Neutrophil (primary cell): ENCODE measurements around the gene MEDAG.
"Not testable (repeated sequence)": the region's sequence is repeated elsewhere in the genome, so short reads cannot be mapped to it uniquely, and the experiment has no call there.

Experiments used
- H3K27ac ChIP-seq: fragments of 200-600 bp; sonication (generic); 2 replicates; pipeline ENCODE4 v1.5.1; 2016; ENCODE audit warnings: mild to moderate bottlenecking, moderate library complexity
- H3K27me3 ChIP-seq: fragments of 200-600 bp; sonication (generic); 2 replicates; pipeline ENCODE4 v1.6.0; 2016; ENCODE audit warnings: mild to moderate bottlenecking
- H3K36me3 ChIP-seq: fragments of 200-600 bp; sonication (generic); 2 replicates; pipeline ENCODE4 v1.5.1; 2017
- H3K4me1 ChIP-seq, 2 experiments: fragments of 200-600 bp in 1 of 2; sonication (generic) in 1 of 2; 1 replicate in 1 of 2; 2 replicates in 1 of 2; pipeline versions ENCODE4 v1.5.1 to v1.6.1; 2013 to 2016; ENCODE audit warnings: low read depth in 1 of 2, low read length in 1 of 2, mild to moderate bottlenecking in 1 of 2, moderate library complexity in 1 of 2; ENCODE audit not compliant: control insufficient read depth in 1 of 2, insufficient read depth in 1 of 2
- H3K4me3 ChIP-seq, 2 experiments: fragments of 200-600 bp in 1 of 2; sonication (generic) in 1 of 2; 1 replicate in 1 of 2; 2 replicates in 1 of 2; pipeline ENCODE4 v1.5.1; 2013 to 2016; ENCODE audit warnings: low read depth in 1 of 2, low read length in 1 of 2, mild to moderate bottlenecking in 1 of 2, moderate library complexity in 1 of 2
- H3K9me3 ChIP-seq: fragments of 200-600 bp; sonication (generic); 2 replicates; pipeline ENCODE4 v1.5.1; 2016
- TF ChIP-seq, protein P1 (sequence below): fragments of 200-600 bp; sonication (generic); IDR thresholded peaks from 2 replicates; pipeline ENCODE4 v1.5.1; 2016; ENCODE audit warnings: antibody characterized with exemption

Gene MEDAG

DNA sequence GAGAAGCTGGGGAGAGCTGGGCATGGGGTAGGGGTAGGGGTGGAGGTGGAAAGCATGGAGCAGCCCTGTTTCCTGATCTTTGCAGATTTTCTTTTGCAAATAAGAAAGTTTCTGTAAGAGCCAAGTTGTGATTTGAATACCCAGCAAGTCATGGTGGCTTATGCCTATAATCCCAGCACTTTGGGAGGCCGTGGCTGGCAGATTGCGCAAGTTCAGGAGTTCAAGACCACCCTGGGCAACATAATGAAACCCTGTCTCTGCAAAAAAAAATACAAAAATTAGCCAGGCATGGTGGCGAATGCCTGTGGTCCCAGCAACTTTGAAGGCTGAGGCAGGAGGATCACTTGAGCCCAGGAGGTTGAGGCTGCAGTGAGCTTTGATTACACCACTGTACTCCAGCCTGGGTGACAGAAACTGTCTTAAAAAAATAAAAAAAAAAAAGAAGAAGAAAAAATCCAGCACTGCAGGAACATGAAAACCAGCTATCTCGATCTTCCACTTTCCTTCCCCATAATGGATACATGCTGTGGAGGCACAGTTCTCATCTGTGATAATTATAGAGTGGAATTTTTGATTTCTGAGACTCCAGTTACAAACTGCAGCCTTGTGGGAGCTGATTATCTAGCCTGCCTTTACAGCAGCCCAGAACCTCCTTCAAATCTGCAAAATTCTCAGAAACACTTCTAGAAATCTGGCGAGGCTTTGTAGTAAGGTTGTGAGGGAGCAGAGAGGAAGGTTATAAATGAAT, 14.3 kb downstream of the MEDAG start:
- Histone ChIP-seq H3K4me3 (no peak overlapping the region), H3K27me3 (peaks cover 38% of the 10 kb centered on the region), H3K9me3 (no peaks in the 10 kb centered on the region), H3K27ac (no peak overlapping the region), H3K36me3 (no peaks in the 10 kb centered on the region), H3K4me1 (no peaks in the 10 kb centered on the region)
- TF ChIP-seq, protein P1, sequence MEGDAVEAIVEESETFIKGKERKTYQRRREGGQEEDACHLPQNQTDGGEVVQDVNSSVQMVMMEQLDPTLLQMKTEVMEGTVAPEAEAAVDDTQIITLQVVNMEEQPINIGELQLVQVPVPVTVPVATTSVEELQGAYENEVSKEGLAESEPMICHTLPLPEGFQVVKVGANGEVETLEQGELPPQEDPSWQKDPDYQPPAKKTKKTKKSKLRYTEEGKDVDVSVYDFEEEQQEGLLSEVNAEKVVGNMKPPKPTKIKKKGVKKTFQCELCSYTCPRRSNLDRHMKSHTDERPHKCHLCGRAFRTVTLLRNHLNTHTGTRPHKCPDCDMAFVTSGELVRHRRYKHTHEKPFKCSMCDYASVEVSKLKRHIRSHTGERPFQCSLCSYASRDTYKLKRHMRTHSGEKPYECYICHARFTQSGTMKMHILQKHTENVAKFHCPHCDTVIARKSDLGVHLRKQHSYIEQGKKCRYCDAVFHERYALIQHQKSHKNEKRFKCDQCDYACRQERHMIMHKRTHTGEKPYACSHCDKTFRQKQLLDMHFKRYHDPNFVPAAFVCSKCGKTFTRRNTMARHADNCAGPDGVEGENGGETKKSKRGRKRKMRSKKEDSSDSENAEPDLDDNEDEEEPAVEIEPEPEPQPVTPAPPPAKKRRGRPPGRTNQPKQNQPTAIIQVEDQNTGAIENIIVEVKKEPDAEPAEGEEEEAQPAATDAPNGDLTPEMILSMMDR: no peak

DNA sequence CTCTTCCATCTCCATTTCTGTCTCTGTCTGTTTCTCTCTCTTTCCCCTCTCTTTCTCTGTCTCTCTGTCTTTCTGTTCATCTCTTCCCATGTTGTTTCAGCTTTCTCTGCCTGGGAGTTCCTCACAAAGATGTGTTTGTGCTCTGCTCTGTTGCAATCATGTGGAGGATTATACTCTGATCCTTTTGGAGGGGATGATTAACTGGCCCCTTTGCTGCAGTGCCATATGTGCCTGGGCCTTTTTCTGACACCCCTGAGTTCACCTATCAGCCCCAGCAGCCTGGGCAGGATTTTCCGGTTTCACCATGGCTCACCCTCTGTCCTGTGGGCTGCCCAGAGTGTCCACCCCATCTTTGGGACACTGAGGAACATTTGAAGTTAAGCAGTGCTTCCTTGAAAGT, 17.3 kb downstream of the MEDAG start:
- Histone ChIP-seq H3K4me1 (no peaks in the 10 kb centered on the region), H3K27me3 (peaks cover 28% of the 10 kb centered on the region), H3K36me3 (no peaks in the 10 kb centered on the region), H3K9me3 (no peaks in the 10 kb centered on the region), H3K27ac (no peak overlapping the region), H3K4me3 (no peak overlapping the region)
- TF ChIP-seq, protein P1: no peak

DNA sequence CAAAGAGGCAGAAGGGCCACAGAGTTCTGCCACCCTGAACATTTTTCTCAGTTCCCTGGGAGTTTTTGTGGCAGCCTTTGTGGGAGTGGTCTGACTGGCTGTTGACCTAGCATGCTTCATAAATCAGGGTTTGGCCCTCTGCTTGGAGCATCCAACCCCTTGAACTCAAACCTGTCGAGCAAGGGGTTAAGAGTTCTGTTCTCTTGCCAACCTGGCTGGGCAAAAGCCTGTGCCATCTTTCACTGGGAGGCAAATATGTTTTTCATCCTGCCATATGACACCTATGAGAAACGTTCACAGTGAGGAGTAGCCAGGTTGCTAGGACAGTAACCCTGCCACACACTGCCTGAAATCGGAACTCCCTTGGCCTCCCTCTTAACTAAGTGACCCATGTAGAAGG, 18.6 kb downstream of the MEDAG start:
- H3K27me3 ChIP-seq: peaks cover 22% of the 10 kb centered on the region
- no peaks in the 10 kb centered on the region for H3K9me3 ChIP-seq
- H3K4me3 ChIP-seq: no peak overlapping the region
- TF ChIP-seq, protein P1: no peak
- H3K36me3 ChIP-seq: no peaks in the 10 kb centered on the region
- no peak overlapping the region for H3K27ac ChIP-seq
- H3K4me1 ChIP-seq: no peaks in the 10 kb centered on the region

DNA sequence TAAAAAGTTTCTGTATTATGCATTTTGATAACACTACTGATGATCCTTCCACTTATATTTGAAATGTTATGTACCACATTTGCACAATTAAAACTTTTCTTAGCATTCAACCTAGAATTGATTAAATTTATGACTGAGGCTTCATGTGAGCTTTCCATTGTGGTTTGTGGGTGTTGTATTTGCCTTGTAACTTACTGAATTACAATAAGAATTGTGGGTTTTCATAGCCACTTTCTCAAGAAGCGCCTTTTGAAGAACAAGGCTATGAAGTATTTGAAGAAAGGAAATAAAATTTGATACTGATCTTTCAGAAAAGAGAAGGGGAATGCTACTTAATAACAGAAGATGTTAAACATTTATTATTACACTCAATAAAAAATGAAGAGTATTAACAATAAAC, 19.4 kb downstream of the MEDAG start:
- H3K27me3 ChIP-seq: peaks cover 22% of the 10 kb centered on the region
- H3K27ac ChIP-seq: no peak overlapping the region
- TF ChIP-seq, protein P1: no peak
- H3K4me3 ChIP-seq: no peak overlapping the region
- no peaks in the 10 kb centered on the region for H3K4me1 ChIP-seq
- no peaks in the 10 kb centered on the region for H3K9me3 ChIP-seq
- H3K36me3 ChIP-seq: no peaks in the 10 kb centered on the region

DNA sequence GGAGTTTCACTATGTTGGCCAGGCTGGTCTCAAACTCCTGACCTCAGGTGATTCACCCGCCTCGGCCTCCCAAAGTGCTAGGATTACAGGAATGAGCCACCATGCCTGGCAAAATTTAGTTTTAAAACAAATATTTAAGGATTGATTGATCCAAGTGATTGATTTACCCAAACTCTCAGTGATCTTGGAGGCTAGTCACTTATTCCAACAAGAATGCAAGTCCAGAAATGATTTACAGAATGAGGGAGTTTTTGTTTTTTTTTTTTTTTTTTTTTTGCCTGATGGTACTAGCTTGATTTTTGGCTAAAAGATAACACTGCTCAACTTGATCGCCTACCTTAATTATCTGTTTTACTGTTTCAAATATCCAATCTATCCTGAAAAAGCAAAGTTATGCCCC, 20.7 kb downstream of the MEDAG start:
- H3K9me3 ChIP-seq: no peaks in the 10 kb centered on the region
- H3K27me3 ChIP-seq: peaks cover 29% of the 10 kb centered on the region
- no peak overlapping the region for H3K27ac ChIP-seq
- TF ChIP-seq, protein P1: no peak
- no peaks in the 10 kb centered on the region for H3K4me1 ChIP-seq
- H3K4me3 ChIP-seq: no peak overlapping the region
- H3K36me3 ChIP-seq: no peaks in the 10 kb centered on the region

DNA sequence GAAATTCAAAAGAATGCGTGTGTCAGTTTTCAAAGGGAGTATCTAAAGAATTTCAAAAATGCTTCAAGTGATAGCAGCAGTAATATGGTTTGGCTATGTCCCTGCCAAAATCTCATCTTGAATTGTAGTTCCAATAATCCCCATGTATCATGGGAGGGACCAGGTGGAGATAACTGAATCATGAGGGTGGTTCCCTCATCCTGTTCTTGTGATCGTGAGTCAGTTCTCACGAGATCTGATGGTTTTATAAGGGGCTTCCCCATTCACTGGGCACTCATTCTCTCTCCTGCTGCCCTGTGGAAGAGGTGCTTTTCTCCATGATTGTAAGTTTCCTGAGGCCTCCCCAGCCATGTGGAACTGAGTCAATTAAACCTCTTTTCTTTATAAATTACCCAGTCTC, 21.1 kb downstream of the MEDAG start:
- H3K9me3 ChIP-seq, H3K36me3 ChIP-seq, H3K27ac ChIP-seq, H3K4me1 ChIP-seq, H3K4me3 ChIP-seq: not testable (repeated sequence)
- H3K27me3 ChIP-seq: peaks cover 33% of the 10 kb centered on the region
